ENCODE results near the gene OR6M1. TPM values are rescaled to one million over a fixed set of nuclear protein-coding genes. Genes with fewer than 3 reads are reported as not detected.

OR6M1 gene
- total and polyA plus RNA-seq, 2 experiments from 2014 or later = not detected

DNA sequence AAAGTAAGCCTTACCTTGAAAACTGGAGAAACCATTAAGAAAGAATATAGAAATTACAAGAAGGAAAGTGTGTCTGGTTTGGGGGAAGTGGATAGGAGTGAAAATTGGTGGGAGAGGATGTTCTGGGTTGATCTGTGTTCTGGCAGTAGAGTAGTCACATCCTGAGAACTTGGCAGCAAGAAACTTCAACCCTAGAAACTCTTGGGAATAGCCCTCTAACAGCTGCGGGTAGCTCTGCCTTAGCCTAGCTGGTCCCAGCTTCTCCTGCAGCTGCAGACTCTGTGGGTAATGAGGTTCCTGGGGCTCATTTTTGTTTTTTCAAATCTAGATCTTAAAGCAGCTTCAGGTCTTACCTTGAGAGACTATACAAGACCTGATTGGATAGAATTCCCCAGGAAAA, 27.6 kb downstream of the OR6M1 start (continued):
- TF ChIP-seq, protein P1, sequence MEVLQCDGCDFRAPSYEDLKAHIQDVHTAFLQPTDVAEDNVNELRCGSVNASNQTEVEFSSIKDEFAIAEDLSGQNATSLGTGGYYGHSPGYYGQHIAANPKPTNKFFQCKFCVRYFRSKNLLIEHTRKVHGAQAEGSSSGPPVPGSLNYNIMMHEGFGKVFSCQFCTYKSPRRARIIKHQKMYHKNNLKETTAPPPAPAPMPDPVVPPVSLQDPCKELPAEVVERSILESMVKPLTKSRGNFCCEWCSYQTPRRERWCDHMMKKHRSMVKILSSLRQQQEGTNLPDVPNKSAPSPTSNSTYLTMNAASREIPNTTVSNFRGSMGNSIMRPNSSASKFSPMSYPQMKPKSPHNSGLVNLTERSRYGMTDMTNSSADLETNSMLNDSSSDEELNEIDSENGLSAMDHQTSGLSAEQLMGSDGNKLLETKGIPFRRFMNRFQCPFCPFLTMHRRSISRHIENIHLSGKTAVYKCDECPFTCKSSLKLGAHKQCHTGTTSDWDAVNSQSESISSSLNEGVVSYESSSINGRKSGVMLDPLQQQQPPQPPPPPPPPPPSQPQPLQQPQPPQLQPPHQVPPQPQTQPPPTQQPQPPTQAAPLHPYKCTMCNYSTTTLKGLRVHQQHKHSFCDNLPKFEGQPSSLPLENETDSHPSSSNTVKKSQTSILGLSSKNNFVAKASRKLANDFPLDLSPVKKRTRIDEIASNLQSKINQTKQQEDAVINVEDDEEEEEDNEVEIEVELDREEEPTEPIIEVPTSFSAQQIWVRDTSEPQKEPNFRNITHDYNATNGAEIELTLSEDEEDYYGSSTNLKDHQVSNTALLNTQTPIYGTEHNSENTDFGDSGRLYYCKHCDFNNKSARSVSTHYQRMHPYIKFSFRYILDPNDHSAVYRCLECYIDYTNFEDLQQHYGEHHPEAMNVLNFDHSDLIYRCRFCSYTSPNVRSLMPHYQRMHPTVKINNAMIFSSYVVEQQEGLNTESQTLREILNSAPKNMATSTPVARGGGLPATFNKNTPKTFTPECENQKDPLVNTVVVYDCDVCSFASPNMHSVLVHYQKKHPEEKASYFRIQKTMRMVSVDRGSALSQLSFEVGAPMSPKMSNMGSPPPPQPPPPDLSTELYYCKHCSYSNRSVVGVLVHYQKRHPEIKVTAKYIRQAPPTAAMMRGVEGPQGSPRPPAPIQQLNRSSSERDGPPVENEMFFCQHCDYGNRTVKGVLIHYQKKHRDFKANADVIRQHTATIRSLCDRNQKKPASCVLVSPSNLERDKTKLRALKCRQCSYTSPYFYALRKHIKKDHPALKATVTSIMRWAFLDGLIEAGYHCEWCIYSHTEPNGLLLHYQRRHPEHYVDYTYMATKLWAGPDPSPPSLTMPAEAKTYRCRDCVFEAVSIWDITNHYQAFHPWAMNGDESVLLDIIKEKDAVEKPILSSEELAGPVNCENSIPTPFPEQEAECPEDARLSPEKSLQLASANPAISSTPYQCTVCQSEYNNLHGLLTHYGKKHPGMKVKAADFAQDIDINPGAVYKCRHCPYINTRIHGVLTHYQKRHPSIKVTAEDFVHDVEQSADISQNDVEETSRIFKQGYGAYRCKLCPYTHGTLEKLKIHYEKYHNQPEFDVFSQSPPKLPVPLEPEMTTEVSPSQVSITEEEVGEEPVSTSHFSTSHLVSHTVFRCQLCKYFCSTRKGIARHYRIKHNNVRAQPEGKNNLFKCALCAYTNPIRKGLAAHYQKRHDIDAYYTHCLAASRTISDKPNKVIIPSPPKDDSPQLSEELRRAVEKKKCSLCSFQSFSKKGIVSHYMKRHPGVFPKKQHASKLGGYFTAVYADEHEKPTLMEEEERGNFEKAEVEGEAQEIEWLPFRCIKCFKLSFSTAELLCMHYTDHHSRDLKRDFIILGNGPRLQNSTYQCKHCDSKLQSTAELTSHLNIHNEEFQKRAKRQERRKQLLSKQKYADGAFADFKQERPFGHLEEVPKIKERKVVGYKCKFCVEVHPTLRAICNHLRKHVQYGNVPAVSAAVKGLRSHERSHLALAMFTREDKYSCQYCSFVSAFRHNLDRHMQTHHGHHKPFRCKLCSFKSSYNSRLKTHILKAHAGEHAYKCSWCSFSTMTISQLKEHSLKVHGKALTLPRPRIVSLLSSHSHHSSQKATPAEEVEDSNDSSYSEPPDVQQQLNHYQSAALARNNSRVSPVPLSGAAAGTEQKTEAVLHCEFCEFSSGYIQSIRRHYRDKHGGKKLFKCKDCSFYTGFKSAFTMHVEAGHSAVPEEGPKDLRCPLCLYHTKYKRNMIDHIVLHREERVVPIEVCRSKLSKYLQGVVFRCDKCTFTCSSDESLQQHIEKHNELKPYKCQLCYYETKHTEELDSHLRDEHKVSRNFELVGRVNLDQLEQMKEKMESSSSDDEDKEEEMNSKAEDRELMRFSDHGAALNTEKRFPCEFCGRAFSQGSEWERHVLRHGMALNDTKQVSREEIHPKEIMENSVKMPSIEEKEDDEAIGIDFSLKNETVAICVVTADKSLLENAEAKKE (CRISPR knock-in tag; IDR thresholded peaks at IDR 0.05) = no peak

DNA sequence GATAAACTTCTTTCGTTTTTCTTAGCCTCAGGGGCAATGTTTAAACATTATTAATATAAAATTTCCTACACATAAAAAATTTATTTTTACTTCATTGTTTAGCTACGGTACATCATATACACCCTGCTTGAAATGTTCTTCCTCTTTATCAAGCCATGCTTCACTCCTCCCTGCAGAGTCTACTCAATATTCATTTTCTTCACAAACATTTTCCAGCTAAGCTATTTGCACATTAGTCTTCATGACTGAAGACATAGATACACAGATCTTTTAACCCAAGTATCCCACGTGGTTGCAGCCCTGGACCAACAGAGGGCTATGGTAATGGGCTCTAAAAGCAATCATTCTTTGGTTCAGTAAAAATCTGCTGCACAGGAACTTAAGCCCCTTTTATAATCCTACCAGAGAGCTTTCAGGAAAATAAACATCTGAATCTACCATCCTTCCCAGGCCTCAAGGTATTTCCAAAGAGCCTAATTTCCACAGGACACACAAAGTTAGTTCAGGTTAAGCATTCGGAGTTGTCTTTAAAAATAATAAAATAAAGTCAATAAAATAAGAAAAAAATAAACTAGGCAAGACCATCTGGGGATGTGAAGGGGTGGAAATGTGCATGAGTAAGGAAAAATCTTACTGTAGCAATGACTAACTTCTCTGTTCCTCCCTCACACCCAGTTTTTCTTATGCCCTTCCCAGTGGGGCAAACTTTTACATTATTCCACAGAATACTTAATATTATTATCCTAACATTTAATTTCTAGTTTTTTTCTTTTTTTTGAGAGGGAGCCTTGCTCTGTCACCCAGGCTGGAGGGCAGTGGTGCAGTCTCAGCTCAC, 30.2 kb downstream of the OR6M1 start:
- no peak for TF ChIP-seq EZH2phosphoT487 (IDR thresholded peaks at IDR 0.05; ENCODE audit: unreplicated experiment)
- TF ChIP-seq ZNF114 (CRISPR knock-in tag; IDR thresholded peaks at IDR 0.05) = no peak
- no peak for TF ChIP-seq EZH2 (IDR thresholded peaks at IDR 0.05; ENCODE audit: low read depth, unreplicated experiment)
- TF ChIP-seq, protein P1 (CRISPR knock-in tag; IDR thresholded peaks at IDR 0.05) = no peak
- Mint-ChIP-seq H3K4me3 (peak overlapping the region; percentile 21), H3K27me3 (ENCODE audit: insufficient read depth, low read depth, poor library complexity) (no peaks in the 10 kb centered on the region), H3K9me3 (peaks cover 9% of the 10 kb centered on the region), H3K27ac (peak overlapping the region; percentile 99), H3K36me3 (ENCODE audit: low read depth) (peaks cover 20% of the 10 kb centered on the region), H3K4me1 (peaks cover 58% of the 10 kb centered on the region)
- Histone ChIP-seq H3K27me3 (ENCODE audit: insufficient read depth) (no peaks in the 10 kb centered on the region), H4K20me1 (replicated peaks; ENCODE audit: insufficient read depth) (no peaks in the 10 kb centered on the region), H3K27ac (ENCODE audit: low read depth) (peak overlapping the region; percentile 97), H3K4me3 (0 out of 2 replicates have a peak overlapping the region, but pooled peaks have one; percentile 2), H3K4me2 (peak overlapping the region; percentile 44), H3K79me2 (replicated peaks; ENCODE audit: insufficient read depth) (no peaks in the 10 kb centered on the region), H3K9me2 (ENCODE audit: insufficient read depth) (no peaks in the 10 kb centered on the region), H3K4me1 (ENCODE audit: insufficient read depth) (peaks cover 59% of the 10 kb centered on the region), H3K36me3 (ENCODE audit: insufficient read depth) (no peaks in the 10 kb centered on the region), H3F3A (replicated peaks; ENCODE audit: low read depth) (peaks cover 7% of the 10 kb centered on the region; the same call in 1 of the 2 replicates), H2AFZ (no peak overlapping the region)
- ATAC-seq = peak; percentile 38
- peak; percentile 16 for DNase-seq (ENCODE audit: low spot score)
